GM12892 (cell line): ENCODE data around the gene SCP2D1. TPM values are rescaled to one million over a fixed set of nuclear protein-coding genes. Genes with fewer than 3 reads are reported as not detected.
"Not testable (repeated sequence)": the region's sequence is repeated elsewhere in the genome, so short reads cannot be mapped to it uniquely, and the experiment has no call there.

ENCODE experiments used
- DNase-seq: peaks from one replicate; pipeline ENCODE4 v3.0.0; 2011; ENCODE audit not compliant: insufficient read length
- FAIRE-seq: peaks from 2 replicates; lab custom pipeline; 2011; peaks lifted over from hg19 to GRCh38; lab: Jason Lieb, UNC
- POLR2A ChIP-seq: IDR thresholded peaks from 2 replicates; pipeline ENCODE4 v1.6.1; 2011; ENCODE audit warnings: low read depth, low read length, control low read depth
- POLR2AphosphoS5 ChIP-seq: IDR thresholded peaks from 2 replicates; pipeline ENCODE4 v1.6.1; 2011; ENCODE audit warnings: low read depth, low read length, control low read depth
- TAF1 ChIP-seq: IDR thresholded peaks from 2 replicates; pipeline ENCODE4 v1.6.1; 2011; ENCODE audit warnings: low read depth, mild to moderate bottlenecking, control low read depth, low read length, borderline replicate concordance
- polyA plus RNA-seq: library from polyadenylated mRNA; unstranded; fragments of >200 nt; gene quantifications from one replicate; pipeline ENCODE4 v1.2.1, GENCODE V29; 2012; ENCODE audit warnings: missing spikeins, inconsistent platforms; ENCODE audit not compliant: missing spikeins

Gene SCP2D1
- not detected for polyA plus RNA-seq

- FAIRE-seq (no peak), DNase-seq (no peak)
- TF ChIP-seq TAF1 (no peak), POLR2A (no peak)
These were observed at the start of gene SCP2D1 for GRCh38 chr20:18813483-18813882. TSS of gene SCP2D1 (plus strand) at chr20:18813783. CDS start at chr20:18813816, 33 bp downstream.

- FAIRE-seq (no peak), DNase-seq (no peak)
- no peak for TF ChIP-seq POLR2AphosphoS5
- no peak for TF ChIP-seq POLR2A
- no peak for TF ChIP-seq TAF1
These were observed 45.9 kb upstream of the SCP2D1 start for GRCh38 chr20:18767676-18768075.

- no peak for TF ChIP-seq POLR2A
- TF ChIP-seq POLR2AphosphoS5, result no peak
- TF ChIP-seq TAF1, result no peak
- no peak for FAIRE-seq
- DNase-seq, result no peak
These were observed 40.0 kb upstream of the SCP2D1 start for GRCh38 chr20:18773566-18773965.

- DNase-seq (no peak), FAIRE-seq (no peak)
- TF ChIP-seq TAF1, result no peak
- TF ChIP-seq POLR2AphosphoS5, result no peak
- no peak for TF ChIP-seq POLR2A
These were observed 39.4 kb upstream of the SCP2D1 start for GRCh38 chr20:18774207-18774606.

- DNase-seq (no peak), FAIRE-seq (no peak)
- no peak for TF ChIP-seq POLR2A
- TF ChIP-seq POLR2AphosphoS5, result no peak
- TF ChIP-seq TAF1, result no peak
These were observed 38.0 kb upstream of the SCP2D1 start for GRCh38 chr20:18775633-18776032.

DNA sequence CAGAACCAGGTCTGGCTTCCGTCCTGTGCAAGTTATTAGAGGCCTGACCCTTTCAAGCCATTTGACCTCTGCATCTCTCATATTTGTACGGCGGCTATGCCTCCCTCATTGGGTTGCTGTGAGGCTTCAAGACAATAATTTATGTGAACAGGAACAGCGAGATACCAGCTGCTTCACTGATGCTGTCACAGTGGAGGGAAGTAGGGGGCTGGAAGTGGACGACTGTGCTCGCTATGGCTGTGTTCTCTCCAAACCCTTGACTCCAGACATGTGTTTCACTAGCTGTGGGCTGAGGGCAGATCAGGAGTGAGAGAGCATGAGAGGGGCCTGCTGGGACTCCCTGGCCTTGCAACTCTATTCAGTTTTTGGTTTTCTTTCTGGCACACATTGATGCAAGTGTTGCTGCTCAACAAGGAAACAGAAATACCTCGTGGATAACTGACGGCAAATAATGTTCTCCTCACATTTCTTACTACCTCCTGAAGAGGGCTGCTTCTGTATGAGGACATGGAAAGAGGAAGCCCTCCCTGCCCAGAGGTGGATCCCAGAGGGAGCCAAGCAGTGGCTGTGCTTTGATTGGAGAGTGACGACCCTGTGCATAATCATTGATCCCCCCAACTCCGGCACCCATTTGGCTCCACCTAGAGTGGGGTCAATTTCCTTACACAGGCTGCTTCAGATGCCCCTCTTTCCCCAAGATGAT, 34.7 kb upstream of the SCP2D1 start:
- DNase-seq (no peak), FAIRE-seq (no peak)
- TF ChIP-seq TAF1 (no peak), POLR2AphosphoS5 (no peak), POLR2A (no peak)

DNA sequence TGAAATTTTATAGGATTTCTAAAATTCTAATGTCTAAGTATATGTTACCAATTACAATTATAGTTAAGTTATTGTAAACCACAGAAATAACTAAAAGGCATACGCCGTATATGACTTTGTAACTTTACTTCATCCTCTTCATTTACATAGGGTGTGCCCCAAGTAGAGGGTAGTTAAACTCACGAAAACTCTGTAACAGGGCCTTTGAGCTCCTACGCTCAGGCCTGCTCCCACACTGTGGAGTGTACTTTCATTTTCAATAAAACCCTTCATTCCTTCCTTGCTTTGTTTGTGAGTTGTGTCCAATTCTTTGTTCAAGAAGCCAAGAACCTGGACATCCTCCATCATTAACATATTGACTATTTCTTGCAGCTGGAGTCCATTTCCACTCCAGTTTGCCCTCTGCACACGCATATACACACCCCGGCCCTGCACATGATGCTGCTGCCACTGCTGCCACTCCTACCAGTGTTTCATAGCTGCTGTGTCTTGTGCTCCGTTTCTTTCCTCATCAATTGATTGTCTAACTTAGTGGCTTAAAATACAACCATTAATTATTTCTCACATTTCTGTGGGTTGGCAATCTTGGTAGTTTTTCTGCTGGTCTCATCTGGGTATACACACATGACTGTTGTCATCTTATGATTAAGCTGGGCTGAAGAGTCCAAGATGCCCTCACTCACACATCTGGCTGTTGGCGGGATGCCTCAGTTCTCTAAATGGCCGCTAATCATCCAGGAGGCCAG, 33.0 kb upstream of the SCP2D1 start:
- FAIRE-seq (no peak), DNase-seq (no peak)
- TF ChIP-seq POLR2AphosphoS5, result no peak
- no peak for TF ChIP-seq TAF1
- no peak for TF ChIP-seq POLR2A

- no peak for DNase-seq
- FAIRE-seq, result no peak
- TF ChIP-seq POLR2AphosphoS5, result no peak
- no peak for TF ChIP-seq TAF1
- TF ChIP-seq POLR2A, result no peak
These were observed 32.1 kb upstream of the SCP2D1 start for GRCh38 chr20:18781509-18781908.

DNA sequence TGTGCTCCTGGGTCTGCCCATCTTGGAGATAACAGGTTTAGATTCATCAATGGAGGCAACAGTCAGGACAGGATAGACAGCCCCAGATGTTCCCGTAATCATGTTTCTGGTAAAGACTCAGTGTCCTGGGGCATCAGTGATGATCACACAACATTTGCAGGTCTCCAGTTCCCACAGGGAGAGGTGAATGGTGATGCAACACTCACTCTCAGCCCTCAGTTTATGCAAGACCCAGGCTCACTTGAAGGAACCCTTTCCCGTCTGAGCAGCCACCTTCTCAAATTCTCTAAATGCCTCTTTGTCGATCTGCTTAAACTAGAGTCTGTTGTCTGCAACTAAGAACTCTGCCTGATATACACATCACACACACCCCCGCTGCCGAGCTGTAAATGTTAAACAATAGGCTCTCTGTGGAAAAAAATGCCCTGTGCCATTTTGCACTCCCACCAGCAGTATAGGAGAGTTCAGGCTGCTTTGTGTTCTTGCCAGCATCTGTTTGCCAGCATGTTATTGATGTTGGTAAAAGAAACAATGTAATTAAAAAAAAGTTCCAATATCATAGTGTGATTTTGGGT, 30.1 kb upstream of the SCP2D1 start:
- no peak for TF ChIP-seq POLR2AphosphoS5
- no peak for TF ChIP-seq POLR2A
- TF ChIP-seq TAF1, result no peak
- DNase-seq (no peak), FAIRE-seq (no peak)

GRCh38 chr20:18787046-18787445, 26.5 kb upstream of the SCP2D1 start:
- not testable (repeated sequence) for DNase-seq, FAIRE-seq

- no peak for FAIRE-seq
- TF ChIP-seq TAF1, result no peak
- no peak for TF ChIP-seq POLR2AphosphoS5
- TF ChIP-seq POLR2A, result no peak
- DNase-seq, result no peak
These were observed 25.6 kb upstream of the SCP2D1 start for GRCh38 chr20:18788021-18788420.
